Measurements from ENCODE around the gene ADAM15.

The ADAM15 gene

GRCh38 chr1:155050560-155051341 lies at the start of gene ADAM15:
Gene ADAM15 (plus strand): TSS chr1:155051316. CDS start chr1:155051387, 71 bp downstream.
- no peaks in the 10 kb centered on the region for H3K9me3 Mint-ChIP-seq

DNA sequence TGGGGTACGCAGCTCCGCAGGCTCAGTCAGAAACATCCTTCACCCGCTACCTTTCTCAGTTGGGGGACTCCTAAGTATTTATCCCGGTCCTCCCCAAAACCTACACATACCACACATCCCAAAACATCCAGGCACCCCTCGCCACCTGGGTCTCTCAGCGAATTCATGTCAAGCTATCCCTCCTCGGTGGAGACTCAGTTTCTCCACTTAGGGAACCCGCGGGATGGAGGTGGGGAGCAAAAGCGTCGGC lies 49.8 kb upstream of the ADAM15 start:
- Mint-ChIP-seq H3K4me1 (peaks cover 40% of the 10 kb centered on the region), H3K27me3 (no peaks in the 10 kb centered on the region), H3K36me3 (no peaks in the 10 kb centered on the region), H3K9me3 (no peaks in the 10 kb centered on the region), H3K4me3 (peak overlapping the region; percentile 99), H3K27ac (peak overlapping the region; percentile 86)
- DNase-seq (ENCODE audit: low spot score in 2 of 2), result no peak
- ATAC-seq (ENCODE audit: low read depth), result no peak

More at GRCh38 chr1:155050560-155051341, at the start of gene ADAM15:
- no peaks in the 10 kb centered on the region for H3K36me3 Mint-ChIP-seq
- DNase-seq (ENCODE audit: low spot score in 2 of 2), result peak; percentile 71 to 85
- H3K27ac Mint-ChIP-seq, result no peak within 1 kb of the TSS
- peak within 1 kb of the TSS; percentile 91 for H3K4me3 Mint-ChIP-seq
- H3K27me3 Mint-ChIP-seq, result no peaks in the 10 kb centered on the region
- peak; percentile 77 for ATAC-seq (ENCODE audit: low read depth)
- peaks cover 9% of the 10 kb centered on the region for H3K4me1 Mint-ChIP-seq

DNA sequence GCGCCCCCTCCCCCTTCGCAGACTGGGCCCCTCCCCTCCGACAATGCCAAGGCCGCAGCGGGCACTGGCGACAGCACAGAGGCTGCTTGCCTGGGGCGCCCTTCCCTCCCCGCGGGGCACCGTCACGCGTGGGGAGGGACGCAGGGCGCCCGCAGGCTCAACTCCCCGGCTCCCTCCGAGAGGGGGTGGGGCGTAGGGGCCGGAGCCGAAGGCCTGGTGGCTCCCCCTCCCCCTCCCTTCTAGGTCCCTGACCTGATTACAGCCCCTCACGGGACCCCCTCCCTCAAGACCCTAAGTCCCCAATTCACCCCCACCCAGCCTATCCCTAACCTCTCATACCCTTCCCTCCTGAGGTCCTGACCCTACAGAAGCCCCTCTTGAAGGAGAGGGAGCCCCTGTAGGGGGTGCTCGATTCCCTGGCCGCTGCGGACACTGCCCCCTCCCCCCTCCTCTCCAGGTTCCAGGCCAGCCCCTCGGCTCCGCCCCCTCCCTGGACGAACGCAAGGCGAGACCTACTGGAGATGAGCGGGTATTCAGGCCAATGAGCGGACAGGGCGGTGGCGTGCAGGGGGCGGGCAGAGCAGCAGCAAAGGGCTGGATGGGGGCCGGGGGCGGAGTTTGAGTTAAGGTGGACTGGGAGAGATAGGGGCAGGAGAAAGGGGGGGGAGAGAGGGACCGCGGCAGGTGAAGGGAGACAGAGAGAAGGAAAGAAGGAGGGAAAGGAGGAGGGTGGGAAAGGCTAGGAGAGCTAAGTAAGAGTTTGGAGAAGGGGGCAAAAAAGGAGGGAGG lies 49.2 kb upstream of the ADAM15 start:
- Mint-ChIP-seq H3K36me3 (no peaks in the 10 kb centered on the region), H3K27ac (peak overlapping the region; percentile 86), H3K4me3 (peak overlapping the region; percentile 99), H3K4me1 (peaks cover 45% of the 10 kb centered on the region), H3K27me3 (no peaks in the 10 kb centered on the region), H3K9me3 (no peaks in the 10 kb centered on the region)
- DNase-seq (ENCODE audit: low spot score in 2 of 2), result peak; percentile 90 to 98
- ATAC-seq (ENCODE audit: low read depth), result peak; percentile 75

GRCh38 chr1:155002464-155003226 lies 48.5 kb upstream of the ADAM15 start, which contains the start of gene ZBTB7B:
Gene ZBTB7B (plus strand): TSS chr1:155002802. CDS start chr1:155014661, 11,859 bp downstream.
- H3K36me3 Mint-ChIP-seq, result no peaks in the 10 kb centered on the region
- ATAC-seq (ENCODE audit: low read depth), result peak; percentile 3
- H3K4me3 Mint-ChIP-seq, result peak within 1 kb of the TSS; percentile 99
- no peaks in the 10 kb centered on the region for H3K27me3 Mint-ChIP-seq
- no peak for DNase-seq (ENCODE audit: low spot score in 2 of 2)
- H3K4me1 Mint-ChIP-seq, result peaks cover 43% of the 10 kb centered on the region
- no peaks in the 10 kb centered on the region for H3K9me3 Mint-ChIP-seq
- peak within 1 kb of the TSS; percentile 88 for H3K27ac Mint-ChIP-seq

DNA sequence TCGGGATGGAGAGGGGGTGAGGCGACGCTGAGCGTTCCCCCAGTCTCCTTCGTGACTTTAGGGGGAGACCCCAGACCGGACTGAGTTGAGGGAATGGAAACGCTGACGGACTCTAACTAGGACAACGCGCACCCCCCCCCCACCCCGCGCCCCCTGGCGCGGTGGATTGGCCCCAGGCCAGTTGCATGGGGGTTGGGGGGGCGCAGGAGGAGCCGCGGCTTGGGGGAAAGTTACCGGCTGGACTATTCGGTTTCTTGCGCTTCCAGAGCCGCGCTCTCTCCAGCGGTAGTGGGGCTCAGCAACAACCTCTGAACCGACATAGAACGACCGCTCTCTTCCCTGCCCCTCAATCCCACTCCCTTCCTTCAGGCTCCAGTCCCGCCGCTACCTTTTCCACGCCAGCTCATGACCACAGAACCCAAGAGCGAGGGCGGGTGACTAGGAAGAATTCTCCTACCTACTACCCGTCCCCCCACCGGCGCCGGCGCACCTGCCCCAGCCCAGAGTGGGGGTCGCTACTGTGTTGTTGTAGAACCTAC lies 47.8 kb upstream of the ADAM15 start:
- Mint-ChIP-seq H3K4me3 (peak overlapping the region; percentile 99), H3K9me3 (no peaks in the 10 kb centered on the region), H3K27ac (peak overlapping the region; percentile 88), H3K36me3 (no peaks in the 10 kb centered on the region), H3K27me3 (no peaks in the 10 kb centered on the region), H3K4me1 (peaks cover 43% of the 10 kb centered on the region)
- DNase-seq (ENCODE audit: low spot score in 2 of 2), result no peak
- ATAC-seq (ENCODE audit: low read depth), result no peak

DNA sequence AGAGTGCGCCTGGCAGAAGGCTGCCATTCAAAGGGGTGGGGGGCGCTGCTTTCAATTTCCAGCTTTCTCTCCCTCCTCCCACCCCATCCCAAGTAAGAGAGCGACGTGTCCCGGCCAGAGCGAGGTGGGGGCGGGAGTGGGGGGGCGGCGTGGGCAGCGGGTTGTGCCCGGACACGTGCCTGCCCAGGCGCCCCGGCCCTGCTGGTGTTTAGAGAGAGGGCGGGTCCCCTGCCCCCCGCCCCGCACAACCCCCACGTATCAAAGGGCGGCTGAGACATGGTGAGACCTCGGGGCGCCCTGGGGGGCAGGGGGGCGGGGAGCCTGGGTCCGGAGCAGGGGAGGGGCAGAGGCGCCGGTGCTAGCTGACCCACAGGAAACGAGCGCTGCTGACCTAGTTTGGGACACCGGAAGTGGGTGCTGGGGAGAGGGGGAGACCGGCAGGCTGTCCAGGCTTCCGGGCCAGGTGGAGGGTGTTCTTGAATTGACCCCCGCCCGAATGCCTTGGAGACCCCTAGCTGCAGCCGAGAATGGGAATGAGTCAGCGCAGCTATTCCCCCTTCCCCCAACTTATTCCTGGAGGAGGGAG lies 47.3 kb upstream of the ADAM15 start:
- Mint-ChIP-seq H3K9me3 (no peaks in the 10 kb centered on the region), H3K4me3 (peak overlapping the region; percentile 99), H3K27ac (peak overlapping the region; percentile 88), H3K27me3 (no peaks in the 10 kb centered on the region), H3K36me3 (peaks cover 1% of the 10 kb centered on the region), H3K4me1 (peaks cover 44% of the 10 kb centered on the region)
- no peak for ATAC-seq (ENCODE audit: low read depth)
- no peak for DNase-seq (ENCODE audit: low spot score in 2 of 2)

GRCh38 chr1:155004352-155005075 lies 46.6 kb upstream of the ADAM15 start:
- DNase-seq (ENCODE audit: low spot score in 2 of 2), result no peak
- H3K4me3 Mint-ChIP-seq, result peak overlapping the region; percentile 99
- H3K36me3 Mint-ChIP-seq, result peaks cover 2% of the 10 kb centered on the region
- no peaks in the 10 kb centered on the region for H3K27me3 Mint-ChIP-seq
- peaks cover 43% of the 10 kb centered on the region for H3K4me1 Mint-ChIP-seq
- peak overlapping the region; percentile 88 for H3K27ac Mint-ChIP-seq
- H3K9me3 Mint-ChIP-seq, result no peaks in the 10 kb centered on the region
- no peak for ATAC-seq (ENCODE audit: low read depth)

- peak; percentile 27 for ATAC-seq (ENCODE audit: low read depth)
- Mint-ChIP-seq H3K27ac (peak overlapping the region; percentile 88), H3K27me3 (no peaks in the 10 kb centered on the region), H3K36me3 (peaks cover 7% of the 10 kb centered on the region), H3K9me3 (no peaks in the 10 kb centered on the region), H3K4me1 (peaks cover 46% of the 10 kb centered on the region), H3K4me3 (peak overlapping the region; percentile 99)
- peak in 1 of 2 donors; percentile 51 for DNase-seq (ENCODE audit: low spot score in 2 of 2)
These were observed 45.8 kb upstream of the ADAM15 start for GRCh38 chr1:155005076-155006011.

DNA sequence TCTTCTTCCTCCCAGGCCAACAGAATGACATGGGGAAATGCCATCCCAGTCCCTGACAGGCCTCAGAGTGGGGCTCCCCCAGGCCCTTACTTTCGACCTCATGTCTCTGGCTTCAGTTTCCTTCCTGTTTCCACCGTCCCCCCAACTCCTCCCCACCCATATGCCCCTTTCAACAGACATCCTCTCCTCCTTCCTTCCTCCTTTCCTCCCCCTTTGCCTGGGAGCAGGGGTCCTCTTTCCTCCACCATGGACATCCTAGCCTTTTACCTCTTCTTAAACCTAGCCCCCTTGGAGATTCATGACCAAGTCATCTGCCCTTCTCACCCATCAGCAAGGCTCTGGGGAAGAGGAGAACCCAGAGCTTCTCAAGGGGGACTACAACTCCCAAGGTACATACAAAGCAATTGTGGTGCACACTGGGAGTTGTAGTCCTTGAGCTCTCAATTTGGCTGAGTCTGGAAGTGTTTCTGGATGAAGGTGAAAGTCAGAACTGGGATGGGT lies 44.5 kb upstream of the ADAM15 start:
- Mint-ChIP-seq H3K4me3 (peak overlapping the region; percentile 72), H3K4me1 (peaks cover 52% of the 10 kb centered on the region), H3K27ac (peak overlapping the region; percentile 88), H3K9me3 (no peaks in the 10 kb centered on the region), H3K27me3 (no peaks in the 10 kb centered on the region), H3K36me3 (peaks cover 7% of the 10 kb centered on the region)
- ATAC-seq (ENCODE audit: low read depth), result peak; percentile 28
- DNase-seq (ENCODE audit: low spot score in 2 of 2), result no peak

- Mint-ChIP-seq H3K4me3 (no peak overlapping the region), H3K4me1 (peaks cover 56% of the 10 kb centered on the region)
These were observed 43.8 kb upstream of the ADAM15 start for GRCh38 chr1:155007251-155007828.

DNA sequence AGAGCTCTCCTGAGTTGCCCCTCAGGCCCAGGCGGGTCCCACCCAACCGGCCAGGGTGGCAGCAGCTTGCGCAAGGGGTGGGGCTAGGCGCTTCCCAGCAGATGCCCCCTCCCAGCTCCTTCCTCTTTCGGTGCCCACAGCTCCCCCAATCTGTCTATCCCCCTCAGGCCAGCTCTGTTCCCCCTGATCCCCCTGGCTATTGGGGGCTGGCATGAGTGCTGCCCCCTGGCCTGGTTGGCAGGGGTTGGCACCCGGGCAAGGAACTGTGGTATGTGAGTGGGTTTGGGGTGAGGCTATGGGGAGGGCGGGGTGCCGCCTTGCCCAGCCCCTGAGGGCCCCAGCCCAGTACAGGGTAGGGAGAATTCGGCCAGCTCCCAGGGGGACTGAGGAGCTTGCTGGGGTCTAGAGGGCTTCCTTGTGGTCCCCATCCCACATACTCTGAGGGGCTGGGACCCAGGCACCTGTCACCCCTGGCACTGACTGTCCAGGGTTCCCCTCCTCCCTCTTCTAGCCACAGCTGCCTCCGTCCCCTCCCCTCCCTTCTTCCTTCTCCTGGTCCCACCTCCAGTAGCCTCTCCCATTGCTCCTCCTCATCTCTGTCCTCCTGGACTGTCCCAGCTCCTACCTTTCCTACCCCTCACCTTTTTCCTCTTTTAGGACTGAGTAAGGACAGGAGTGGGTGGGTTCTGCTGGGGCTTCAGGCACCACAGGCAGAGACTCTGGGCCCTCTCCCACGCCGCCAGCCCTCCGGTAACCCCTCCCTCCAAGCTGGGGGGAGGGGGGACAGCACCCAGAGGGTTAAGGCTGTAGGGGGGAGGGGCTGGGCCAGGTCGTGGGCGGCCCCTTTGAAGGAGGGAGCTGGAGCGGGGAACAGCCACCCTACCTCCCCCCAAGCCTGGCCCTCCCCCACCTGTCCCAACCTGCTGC lies 42.8 kb upstream of the ADAM15 start:
- ATAC-seq (ENCODE audit: low read depth) (no peak), DNase-seq (ENCODE audit: low spot score in 2 of 2) (no peak)
- H3K9me3 Mint-ChIP-seq, result no peaks in the 10 kb centered on the region
- H3K4me3 Mint-ChIP-seq, result no peak overlapping the region
- H3K27ac Mint-ChIP-seq, result no peak overlapping the region
- no peaks in the 10 kb centered on the region for H3K27me3 Mint-ChIP-seq
- peaks cover 63% of the 10 kb centered on the region for H3K4me1 Mint-ChIP-seq
- peaks cover 7% of the 10 kb centered on the region for H3K36me3 Mint-ChIP-seq

More at GRCh38 chr1:155007251-155007828, 43.8 kb upstream of the ADAM15 start:
- H3K36me3 Mint-ChIP-seq, result peaks cover 7% of the 10 kb centered on the region
- H3K27ac Mint-ChIP-seq, result no peak overlapping the region
- H3K27me3 Mint-ChIP-seq, result no peaks in the 10 kb centered on the region
- no peak for ATAC-seq (ENCODE audit: low read depth)
- DNase-seq (ENCODE audit: low spot score in 2 of 2), result no peak
- no peaks in the 10 kb centered on the region for H3K9me3 Mint-ChIP-seq

Data from memory B cell (primary cell).